Esophagus squamous epithelium (tissue), 5 donors: ENCODE data around the gene BCAR3. TPM values are rescaled to one million over a fixed set of nuclear protein-coding genes. Genes with fewer than 3 reads are reported as not detected.
A peak's percentile ranks its signal among the peaks of the same experiment; 100 is the strongest.
"Not testable (repeated sequence)": the region's sequence is repeated elsewhere in the genome, so short reads cannot be mapped to it uniquely, and the experiment has no call there.

Source experiments
- DNase-seq: peaks from one replicate; lab custom pipeline; 2025; lab: John Stamatoyannopoulos, UW
- H3K27ac ChIP-seq, 4 donors: fragments of 200-600 bp; sonication (generic); one replicate each; pipeline ENCODE4 v1.5.1; 2016 to 2019; ENCODE audit warnings: mild to moderate bottlenecking in 1 of 4
- H3K27me3 ChIP-seq, 4 donors: fragments of 200-600 bp; sonication (generic); 1 replicate in 3 of 4; 2 replicates in 1 of 4; pipeline versions ENCODE4 v1.5.1 to v1.6.0; 2017 to 2021; ENCODE audit warnings: antibody characterized with exemption in 1 of 4
- H3K36me3 ChIP-seq, 3 donors: fragments of 200-600 bp; sonication (generic); one replicate each; pipeline ENCODE4 v1.5.1; 2016 to 2019
- H3K4me1 ChIP-seq, 3 donors: fragments of 200-600 bp; sonication (generic); one replicate each; pipeline ENCODE4 v1.5.1; 2017 to 2019
- H3K4me3 ChIP-seq, 4 donors: fragments of 200-600 bp; sonication (generic); 1 replicate in 3 of 4; 2 replicates in 1 of 4; pipeline ENCODE4 v1.5.1; 2016 to 2019; ENCODE audit warnings: mild to moderate bottlenecking in 2 of 4, moderate library complexity in 1 of 4
- H3K9me3 ChIP-seq, 3 donors: fragments of 200-600 bp; sonication (generic); one replicate each; pipeline ENCODE4 v1.5.1; 2016 to 2019
- POLR2A ChIP-seq, 4 donors: fragments of 450-650 bp; IDR thresholded peaks; one replicate each; pipeline ENCODE4 v1.6.1; 2017; ENCODE audit warnings: antibody characterized with exemption in 4 of 4, mild to moderate bottlenecking in 4 of 4, moderate library complexity in 3 of 4
- WGBS, 2 donors: methylation state at CpG; one replicate each; pipeline ENCODE4 v1.1.5; 2018; 5-methylcytosine and 5-hydroxymethylcytosine counted together
- intact Hi-C: fragments of 100-400 bp; cut with DNase I; formaldehyde crosslinking; loops from one replicate; pipeline ENCODE4 v1.15.0; 2022
- total RNA-seq, 4 donors: library from RNA; depleted of rRNA; stranded (reverse); fragments of >200 nt; gene quantifications; one replicate each; pipeline ENCODE4 v1.1.0, GENCODE V29; 2016
- TF ChIP-seq, protein P1 (sequence below), 6 experiments: fragments of 450-650 bp in 4 of 6; fragments of 200-600 bp in 2 of 6; sonication (generic) in 2 of 6; IDR thresholded peaks; one replicate each; pipeline ENCODE4 v1.5.1; 2016 to 2019; ENCODE audit warnings: antibody characterized with exemption in 6 of 6, mild to moderate bottlenecking in 4 of 6, moderate library complexity in 4 of 6
- donor health status: DM: yes; HTN: yes; CAD: no.

Gene BCAR3
- total RNA-seq, 4 donors from 2014 or later, result 6.9 to 17.5 (median 9.4) TPM

DNA sequence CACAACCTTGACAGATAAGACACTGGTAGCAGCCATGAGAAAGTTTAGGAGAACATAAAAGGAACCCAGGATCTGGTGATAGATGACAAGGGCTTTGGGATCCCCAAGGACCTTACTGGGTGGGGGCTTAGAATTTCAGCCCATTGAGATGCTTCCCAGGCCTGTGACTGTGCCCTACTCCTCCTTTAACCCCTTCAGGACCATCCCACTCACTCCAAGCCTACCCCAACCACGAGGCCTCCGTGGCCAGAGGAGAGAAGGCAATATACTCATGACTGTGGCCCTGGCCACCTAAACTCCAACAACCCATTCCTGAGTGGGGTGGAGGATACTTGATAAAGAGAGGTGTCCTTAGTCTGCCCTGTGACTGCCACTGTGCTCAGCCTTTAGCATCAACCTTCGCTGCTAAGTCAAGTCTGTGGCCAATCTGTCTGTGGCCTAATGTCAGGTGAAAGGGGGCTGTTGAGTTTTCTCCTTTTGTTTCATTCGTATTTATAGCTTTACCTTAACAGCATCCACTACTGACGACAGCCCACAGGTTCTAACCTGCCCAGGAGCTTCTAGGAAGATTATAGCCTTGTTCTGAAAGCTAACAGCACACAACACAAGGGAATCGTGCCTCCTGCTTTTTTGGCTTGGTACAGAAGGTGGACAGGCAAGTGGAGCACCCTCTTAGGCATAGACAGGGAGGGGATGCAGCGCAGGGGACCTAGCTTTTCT lies 16.9 kb upstream of the BCAR3 start:
- Histone ChIP-seq H3K27me3 (no peaks in the 10 kb centered on the region), H3K36me3 (no peaks in the 10 kb centered on the region), H3K4me3 (no peak overlapping the region), H3K27ac (no peak overlapping the region), H3K9me3 (no peaks in the 10 kb centered on the region), H3K4me1 (peaks cover 16 to 68% (median 24%) of the 10 kb centered on the region in 3 donors)
- intact Hi-C loops, result no loop called here
- 55 to 61% methylated on average over 7 of the region's 7 CpGs for WGBS, 2 donors
- DNase-seq, result no peak
- no peak for TF ChIP-seq POLR2A (IDR thresholded peaks at IDR 0.05)
- TF ChIP-seq, protein P1, sequence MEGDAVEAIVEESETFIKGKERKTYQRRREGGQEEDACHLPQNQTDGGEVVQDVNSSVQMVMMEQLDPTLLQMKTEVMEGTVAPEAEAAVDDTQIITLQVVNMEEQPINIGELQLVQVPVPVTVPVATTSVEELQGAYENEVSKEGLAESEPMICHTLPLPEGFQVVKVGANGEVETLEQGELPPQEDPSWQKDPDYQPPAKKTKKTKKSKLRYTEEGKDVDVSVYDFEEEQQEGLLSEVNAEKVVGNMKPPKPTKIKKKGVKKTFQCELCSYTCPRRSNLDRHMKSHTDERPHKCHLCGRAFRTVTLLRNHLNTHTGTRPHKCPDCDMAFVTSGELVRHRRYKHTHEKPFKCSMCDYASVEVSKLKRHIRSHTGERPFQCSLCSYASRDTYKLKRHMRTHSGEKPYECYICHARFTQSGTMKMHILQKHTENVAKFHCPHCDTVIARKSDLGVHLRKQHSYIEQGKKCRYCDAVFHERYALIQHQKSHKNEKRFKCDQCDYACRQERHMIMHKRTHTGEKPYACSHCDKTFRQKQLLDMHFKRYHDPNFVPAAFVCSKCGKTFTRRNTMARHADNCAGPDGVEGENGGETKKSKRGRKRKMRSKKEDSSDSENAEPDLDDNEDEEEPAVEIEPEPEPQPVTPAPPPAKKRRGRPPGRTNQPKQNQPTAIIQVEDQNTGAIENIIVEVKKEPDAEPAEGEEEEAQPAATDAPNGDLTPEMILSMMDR (IDR thresholded peaks at IDR 0.05), result no peak

DNA sequence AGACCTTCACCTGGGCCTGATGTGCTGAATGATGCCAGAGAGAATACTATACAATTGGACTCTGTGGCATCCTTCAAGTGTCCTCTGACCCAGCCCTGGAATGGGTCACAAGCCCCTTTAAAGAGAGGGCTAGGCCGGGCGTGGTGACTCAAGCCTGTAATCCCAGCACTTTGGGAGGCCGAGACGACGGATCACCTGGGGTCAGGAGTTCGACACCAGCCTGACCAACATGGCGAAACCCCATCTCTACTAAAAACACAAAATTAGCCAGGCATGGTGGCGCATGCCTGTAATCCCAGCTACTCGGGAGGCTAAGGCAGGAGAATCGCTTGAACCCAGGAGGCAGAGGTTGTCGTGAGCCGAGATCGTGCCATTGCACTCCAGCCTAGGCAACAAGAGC lies 15.9 kb upstream of the BCAR3 start:
- peaks cover 17 to 68% (median 29%) of the 10 kb centered on the region in 3 donors for H3K4me1 ChIP-seq
- intact Hi-C loops, result not testable (repeated sequence)
- 81 to 95% methylated on average over 7 to 11 of the region's 13 CpGs for WGBS, 2 donors

DNA sequence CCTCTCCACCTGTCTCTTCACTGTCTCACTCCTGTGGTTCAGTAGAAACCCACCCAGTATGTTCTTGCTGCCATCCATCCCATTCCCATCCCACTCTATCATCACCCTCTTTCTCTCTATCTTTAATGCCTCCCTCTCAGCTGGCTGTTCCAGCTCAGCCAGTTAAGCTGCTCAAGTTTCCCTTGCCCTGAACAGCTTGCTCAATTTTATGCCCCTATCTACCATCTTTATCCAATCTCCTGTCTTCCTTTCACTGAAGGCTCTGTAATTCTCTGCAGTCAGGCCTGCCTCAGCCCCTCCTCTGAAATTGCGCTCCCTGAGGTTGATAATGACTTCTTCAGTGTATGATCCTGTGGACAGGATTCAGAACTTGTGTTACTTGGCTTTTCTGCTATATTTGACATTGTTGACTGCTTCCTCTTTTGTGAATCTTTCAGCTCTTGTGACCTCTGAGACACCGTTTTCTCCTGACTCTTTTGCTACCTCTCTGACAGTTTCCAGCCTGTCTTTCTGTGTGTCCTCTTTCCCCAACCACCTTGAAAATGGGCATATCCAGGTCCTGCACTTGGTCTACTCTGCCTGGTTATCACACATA lies 13.9 kb upstream of the BCAR3 start:
- no peaks in the 10 kb centered on the region for H3K36me3 ChIP-seq
- no peaks in the 10 kb centered on the region for H3K9me3 ChIP-seq
- H3K4me1 ChIP-seq, result peaks cover 9 to 66% (median 32%) of the 10 kb centered on the region in 3 donors
- no peak overlapping the region for H3K4me3 ChIP-seq
- intact Hi-C loops, result no loop called here
- no peak for DNase-seq
- TF ChIP-seq, protein P1 (IDR thresholded peaks at IDR 0.05), result no peak
- no peak for TF ChIP-seq POLR2A (IDR thresholded peaks at IDR 0.05)
- peak overlapping the region in 2 of 4 donors; percentile 6 to 17 for H3K27ac ChIP-seq
- H3K27me3 ChIP-seq, result no peaks in the 10 kb centered on the region
- WGBS, 2 donors, result 78 to 98% methylated on average over 2 of the region's 2 CpGs

More for the DNA sequence above, 15.9 kb upstream of the BCAR3 start:
- not testable (repeated sequence) for H3K27me3 ChIP-seq, H3K27ac ChIP-seq, H3K36me3 ChIP-seq, H3K4me3 ChIP-seq, DNase-seq, H3K9me3 ChIP-seq

DNA sequence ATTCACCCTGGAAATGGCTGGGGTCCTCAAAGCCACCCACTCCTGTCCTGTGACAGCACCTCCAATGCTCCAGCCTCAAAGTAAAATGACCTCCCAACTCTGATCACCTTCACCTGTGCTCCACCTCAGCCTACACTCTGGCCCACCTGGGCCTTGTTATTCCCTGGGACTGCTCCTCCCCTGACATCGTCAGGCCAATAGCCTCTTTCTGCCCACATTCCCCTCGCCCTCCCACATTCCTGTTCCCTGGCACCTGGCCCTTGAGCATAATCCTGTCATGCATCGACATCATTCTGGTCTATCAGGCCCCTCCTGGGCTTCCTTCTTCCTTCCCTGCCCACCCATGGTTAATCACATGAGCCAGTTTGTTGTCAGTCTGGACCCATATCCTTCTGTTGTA lies 13.2 kb upstream of the BCAR3 start:
- no peaks in the 10 kb centered on the region for H3K27me3 ChIP-seq
- 48 to 79% methylated on average over 3 of the region's 3 CpGs for WGBS, 2 donors
- peaks cover 9 to 66% (median 32%) of the 10 kb centered on the region in 3 donors for H3K4me1 ChIP-seq
- DNase-seq, result no peak
- no peak overlapping the region for H3K4me3 ChIP-seq
- H3K36me3 ChIP-seq, result no peaks in the 10 kb centered on the region
- no peaks in the 10 kb centered on the region for H3K9me3 ChIP-seq
- H3K27ac ChIP-seq, result peak overlapping the region in 1 of 4 donors; percentile 89
- intact Hi-C loops, result no loop called here
- TF ChIP-seq POLR2A (IDR thresholded peaks at IDR 0.05), result no peak
- TF ChIP-seq, protein P1 (IDR thresholded peaks at IDR 0.05), result no peak

DNA sequence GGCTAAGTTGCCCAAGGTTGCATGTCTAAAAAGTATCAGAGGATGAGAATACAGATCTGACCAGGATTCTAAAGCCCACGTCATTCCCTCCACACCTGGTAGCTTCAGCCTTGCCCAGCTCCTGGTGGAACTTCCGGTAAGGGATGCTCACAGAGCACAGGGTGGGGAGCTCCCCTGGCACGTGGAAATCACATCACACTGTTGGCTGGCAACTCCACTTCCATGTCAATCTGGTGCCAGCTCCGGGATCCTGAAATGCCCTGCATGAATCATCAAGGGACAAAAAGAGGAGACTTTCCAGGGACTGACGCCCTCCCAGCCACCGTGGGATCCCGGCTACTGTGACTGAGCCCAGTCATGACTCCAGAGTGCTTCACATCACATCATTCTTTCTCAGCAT lies 12.4 kb upstream of the BCAR3 start:
- Histone ChIP-seq H3K9me3 (no peaks in the 10 kb centered on the region), H3K4me3 (no peak overlapping the region), H3K27me3 (no peaks in the 10 kb centered on the region), H3K27ac (peak overlapping the region; percentile 71 to 89 (median 82)), H3K4me1 (peaks cover 9 to 61% (median 32%) of the 10 kb centered on the region in 3 donors), H3K36me3 (no peaks in the 10 kb centered on the region)
- WGBS, 2 donors, result 36 to 60% methylated on average over 4 to 7 of the region's 7 CpGs
- intact Hi-C loops, result no loop called here
- TF ChIP-seq, protein P1 (IDR thresholded peaks at IDR 0.05), result no peak
- TF ChIP-seq POLR2A (IDR thresholded peaks at IDR 0.05), result no peak
- no peak for DNase-seq
